Spleen (tissue), 7 donors: ENCODE results near the gene RIPOR3.

Experiments used
- CTCF ChIP-seq, 11 experiments: fragments of 200-600 bp in 7 of 11; fragments of 450-650 bp in 4 of 11; sonication (generic) in 4 of 11; IDR thresholded peaks in 8 of 11; conservative IDR thresholded peaks in 3 of 11; 1 replicate in 7 of 11; 2 replicates in 4 of 11; pipeline versions ENCODE4 v1.4.0 to v1.8.0; 2016 to 2021; ENCODE audit warnings: antibody characterized with exemption in 11 of 11, inconsistent platforms in 4 of 11, mild to moderate bottlenecking in 1 of 11
- POLR2A ChIP-seq, 3 donors: fragments of 450-650 bp; IDR thresholded peaks; one replicate each; pipeline ENCODE4 v1.5.1; 2017; ENCODE audit warnings: antibody characterized with exemption in 3 of 3, mild to moderate bottlenecking in 1 of 3
- donor health status: DM: no; HTN: no; CAD: no; lungs with moderate emphysema.
- donor health status: DM: no; HTN: no; CAD: no.
- donor health status: DM: no; HTN: no; CAD: no.

DNA sequence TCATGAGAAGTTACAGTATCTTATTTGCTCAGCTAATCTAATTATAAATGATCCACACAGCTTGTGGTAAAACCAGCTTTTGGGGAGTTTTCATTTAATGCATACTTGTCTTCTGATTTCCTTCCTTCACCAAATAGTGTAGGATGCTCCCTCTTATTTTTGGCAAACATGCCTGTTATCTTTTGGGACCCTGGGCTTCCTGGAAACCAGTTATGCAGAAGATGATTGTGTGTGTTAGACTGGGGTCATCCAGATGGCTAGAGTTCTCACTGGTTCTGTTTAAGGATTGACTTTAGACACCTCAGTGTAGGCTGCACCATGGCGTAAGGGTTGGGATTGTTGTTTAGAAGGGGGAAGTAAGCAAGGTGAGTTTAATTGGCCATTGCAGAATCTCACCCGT, 119.9 kb downstream of the RIPOR3 start:
- TF ChIP-seq CTCF (IDR thresholded peaks at IDR 0.05 in 8 of 11, conservative IDR thresholded peaks at IDR 0.05 in 3 of 11): no peak
- no peak for TF ChIP-seq POLR2A (IDR thresholded peaks at IDR 0.05)
